ENCODE measurements around the gene STARD3NL. TPM values are rescaled to one million over a fixed set of nuclear protein-coding genes. Genes with fewer than 3 reads are reported as not detected.
A peak's percentile ranks its signal among the peaks of the same experiment; 100 is the strongest.

The STARD3NL gene
- total and polyA plus RNA-seq, 5 donors from 2014 or later = 13.1 to 33.8 (median 30.4) TPM

DNA sequence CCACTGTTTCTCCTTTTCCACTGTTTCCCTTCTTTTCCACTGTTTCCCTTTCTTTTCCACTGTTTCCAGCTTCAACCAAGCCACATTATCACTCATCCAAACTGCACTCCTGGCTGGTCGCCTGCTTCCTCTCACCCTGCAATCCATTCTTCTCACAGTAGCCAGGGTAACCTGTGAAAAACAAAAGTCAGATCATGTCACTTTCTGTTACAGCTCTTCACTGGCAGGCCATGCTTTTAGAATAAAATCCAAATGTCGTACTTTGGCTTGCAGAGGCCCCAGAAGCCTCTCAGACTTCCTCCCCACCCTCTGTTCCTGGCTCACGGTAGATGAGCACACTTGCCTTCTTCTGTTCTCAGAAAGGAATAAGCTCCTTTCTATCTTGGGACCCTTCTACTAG is 33.9 kb downstream of the STARD3NL start:
- no peak overlapping the region for H3K4me3 ChIP-seq (ENCODE audit: low read depth, low read length)
- peaks cover 6% of the 10 kb centered on the region for H3K4me1 ChIP-seq (ENCODE audit: control insufficient read depth, insufficient read depth, low read length, poor library complexity, severe bottlenecking)
- no peak overlapping the region for H3K27ac ChIP-seq (ENCODE audit: insufficient read depth, low read length, poor library complexity, severe bottlenecking)
- H3K27me3 Mint-ChIP-seq = no peaks in the 10 kb centered on the region
- no peak overlapping the region for H3K4me3 Mint-ChIP-seq
- H3K27me3 ChIP-seq (ENCODE audit: control insufficient read depth, insufficient read depth, low read length) = no peaks in the 10 kb centered on the region
- peak overlapping the region; percentile 18 to 78 (median 22) for H3K27ac Mint-ChIP-seq
- ATAC-seq (ENCODE audit: low read depth in 2 of 2) = no peak
- peaks cover 8 to 12% (median 11%) of the 10 kb centered on the region in 4 donors for H3K4me1 Mint-ChIP-seq
- no peaks in the 10 kb centered on the region for H3K9me3 ChIP-seq (ENCODE audit: control insufficient read depth in 2 of 2, low read length in 2 of 2)
- no peaks in the 10 kb centered on the region for H3K9me3 Mint-ChIP-seq
- H3K36me3 Mint-ChIP-seq = peaks cover 30% of the 10 kb centered on the region
- DNase-seq = no peak
- H3K36me3 ChIP-seq (ENCODE audit: control insufficient read depth, insufficient read depth, low read length) = peaks cover 18% of the 10 kb centered on the region

DNA sequence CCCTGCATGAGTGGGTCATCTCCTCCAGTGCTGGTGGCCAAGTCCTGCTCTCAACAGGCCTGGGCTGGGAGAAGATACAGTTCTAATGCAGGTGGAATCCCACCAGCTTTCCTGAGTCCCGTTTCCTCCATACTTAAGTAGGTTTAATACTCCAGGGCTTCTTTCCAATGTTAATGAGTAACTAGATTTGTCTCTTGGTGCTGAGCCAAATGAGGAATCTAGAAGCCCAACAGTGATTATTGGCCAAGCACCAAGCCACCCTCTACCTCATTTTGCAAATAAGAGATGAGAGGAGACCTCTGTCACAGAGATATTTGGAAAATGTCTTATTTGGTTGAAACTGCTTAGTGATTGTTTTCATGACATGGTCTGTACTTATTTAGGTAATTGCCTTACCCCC is 37.1 kb downstream of the STARD3NL start:
- H3K9me3 Mint-ChIP-seq = no peaks in the 10 kb centered on the region
- H3K27ac Mint-ChIP-seq = peak overlapping the region in 1 of 3 donors; percentile 11
- H3K4me1 Mint-ChIP-seq = peaks cover 8 to 14% (median 12%) of the 10 kb centered on the region in 4 donors

DNA sequence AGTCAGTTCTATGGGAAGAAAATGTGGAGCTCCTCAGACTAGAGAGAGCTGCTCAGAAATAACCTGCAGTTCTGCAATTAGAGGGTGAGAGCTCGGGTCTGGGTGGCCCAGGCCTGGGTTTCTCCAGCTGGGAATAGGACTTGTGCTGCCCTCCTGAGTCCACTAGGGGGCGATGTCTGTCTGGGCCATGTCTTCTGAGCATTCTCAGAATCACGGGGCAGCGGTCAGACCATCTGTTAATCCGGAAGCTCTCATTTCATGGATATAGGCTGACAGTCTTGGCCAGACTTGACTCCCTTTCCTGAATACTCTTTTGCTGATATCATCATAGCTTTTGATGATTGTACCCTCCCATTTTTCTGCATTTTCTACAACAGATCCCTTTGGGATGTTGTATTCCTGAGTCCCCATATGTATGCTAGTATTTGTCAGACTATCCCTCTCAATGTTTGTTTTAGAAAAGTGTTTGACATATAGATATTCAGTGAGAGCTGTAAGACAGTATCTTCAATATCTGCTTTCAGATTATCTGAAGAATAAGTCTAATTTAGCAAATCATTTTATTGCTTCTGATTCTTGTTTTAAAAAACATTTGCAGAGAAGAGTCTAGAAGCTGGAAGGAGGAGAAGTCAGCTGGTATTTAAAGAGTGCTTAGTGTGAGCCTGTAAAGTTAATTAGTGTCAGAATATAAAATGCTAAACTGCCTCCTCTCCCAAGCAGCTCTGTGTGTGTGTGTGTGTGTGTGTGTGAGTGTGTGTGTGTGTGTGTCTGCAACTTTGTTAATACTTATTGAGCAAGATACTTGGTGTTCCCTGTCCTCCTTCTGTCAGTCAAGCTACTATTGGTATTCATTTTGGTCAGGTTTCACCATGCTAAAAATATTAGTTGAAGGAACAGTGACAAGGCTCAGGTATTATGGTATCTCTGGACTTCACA is 38.0 kb downstream of the STARD3NL start:
- H3K27ac Mint-ChIP-seq = peak overlapping the region in 2 of 3 donors; percentile 11 to 77
- Histone ChIP-seq H3K4me1 (ENCODE audit: control insufficient read depth, insufficient read depth, low read length, poor library complexity, severe bottlenecking) (peaks cover 6% of the 10 kb centered on the region), H3K27me3 (ENCODE audit: control insufficient read depth, insufficient read depth, low read length) (no peaks in the 10 kb centered on the region), H3K4me3 (ENCODE audit: low read depth, low read length) (peak overlapping the region; percentile 28), H3K27ac (ENCODE audit: insufficient read depth, low read length, poor library complexity, severe bottlenecking) (no peak overlapping the region), H3K36me3 (ENCODE audit: control insufficient read depth, insufficient read depth, low read length) (peaks cover 24% of the 10 kb centered on the region), H3K9me3 (ENCODE audit: control insufficient read depth in 2 of 2, low read length in 2 of 2) (no peaks in the 10 kb centered on the region)
- ATAC-seq (ENCODE audit: low read depth in 2 of 2) (peak; percentile 88 to 89), DNase-seq (peak; percentile 59 to 83 (median 74))
- H3K27me3 Mint-ChIP-seq = no peaks in the 10 kb centered on the region
- peaks cover 8 to 19% (median 15%) of the 10 kb centered on the region in 4 donors for H3K4me1 Mint-ChIP-seq
- peaks cover 28% of the 10 kb centered on the region for H3K36me3 Mint-ChIP-seq
- H3K9me3 Mint-ChIP-seq = no peaks in the 10 kb centered on the region
- H3K4me3 Mint-ChIP-seq = no peak overlapping the region

More for the DNA sequence above, 37.1 kb downstream of the STARD3NL start:
- H3K4me3 ChIP-seq (ENCODE audit: low read depth, low read length) = no peak overlapping the region
- Mint-ChIP-seq H3K36me3 (peaks cover 29% of the 10 kb centered on the region), H3K4me3 (no peak overlapping the region), H3K27me3 (no peaks in the 10 kb centered on the region)
- no peak overlapping the region for H3K27ac ChIP-seq (ENCODE audit: insufficient read depth, low read length, poor library complexity, severe bottlenecking)
- no peaks in the 10 kb centered on the region for H3K27me3 ChIP-seq (ENCODE audit: control insufficient read depth, insufficient read depth, low read length)
- H3K4me1 ChIP-seq (ENCODE audit: control insufficient read depth, insufficient read depth, low read length, poor library complexity, severe bottlenecking) = peaks cover 6% of the 10 kb centered on the region
- ATAC-seq (ENCODE audit: low read depth in 2 of 2) (no peak), DNase-seq (no peak)
- H3K36me3 ChIP-seq (ENCODE audit: control insufficient read depth, insufficient read depth, low read length) = peaks cover 22% of the 10 kb centered on the region
- no peaks in the 10 kb centered on the region for H3K9me3 ChIP-seq (ENCODE audit: control insufficient read depth in 2 of 2, low read length in 2 of 2)

DNA sequence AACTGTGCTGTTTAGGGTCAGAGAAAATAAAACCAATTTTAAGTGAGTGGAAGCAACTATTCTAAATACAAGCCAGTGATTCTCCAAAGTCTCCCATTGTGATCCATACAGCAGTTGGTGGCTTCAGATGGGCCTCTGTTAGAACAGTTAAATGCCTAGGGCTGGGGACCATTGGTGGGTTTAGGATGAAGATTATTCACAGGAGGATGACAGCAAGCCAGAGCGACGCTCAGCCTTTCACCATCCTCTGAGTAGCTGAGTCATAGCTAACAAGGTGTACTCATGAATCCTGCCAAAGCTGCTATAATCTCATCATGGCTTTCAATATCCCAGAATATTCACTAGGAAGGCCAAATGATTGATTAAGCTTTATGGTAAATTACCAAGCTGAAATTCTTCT is 39.6 kb downstream of the STARD3NL start:
- Mint-ChIP-seq H3K9me3 (no peaks in the 10 kb centered on the region), H3K36me3 (peaks cover 17% of the 10 kb centered on the region), H3K27me3 (no peaks in the 10 kb centered on the region), H3K4me3 (no peak overlapping the region), H3K27ac (peak overlapping the region in 1 of 3 donors; percentile 7), H3K4me1 (peaks cover 12 to 22% (median 15%) of the 10 kb centered on the region in 4 donors)
- Histone ChIP-seq H3K27me3 (ENCODE audit: control insufficient read depth, insufficient read depth, low read length) (no peaks in the 10 kb centered on the region), H3K4me1 (ENCODE audit: control insufficient read depth, insufficient read depth, low read length, poor library complexity, severe bottlenecking) (peaks cover 9% of the 10 kb centered on the region), H3K27ac (ENCODE audit: insufficient read depth, low read length, poor library complexity, severe bottlenecking) (no peak overlapping the region), H3K36me3 (ENCODE audit: control insufficient read depth, insufficient read depth, low read length) (peaks cover 29% of the 10 kb centered on the region), H3K9me3 (ENCODE audit: control insufficient read depth in 2 of 2, low read length in 2 of 2) (no peaks in the 10 kb centered on the region), H3K4me3 (ENCODE audit: low read depth, low read length) (no peak overlapping the region)
- ATAC-seq (ENCODE audit: low read depth in 2 of 2) = no peak
- DNase-seq = no peak

DNA sequence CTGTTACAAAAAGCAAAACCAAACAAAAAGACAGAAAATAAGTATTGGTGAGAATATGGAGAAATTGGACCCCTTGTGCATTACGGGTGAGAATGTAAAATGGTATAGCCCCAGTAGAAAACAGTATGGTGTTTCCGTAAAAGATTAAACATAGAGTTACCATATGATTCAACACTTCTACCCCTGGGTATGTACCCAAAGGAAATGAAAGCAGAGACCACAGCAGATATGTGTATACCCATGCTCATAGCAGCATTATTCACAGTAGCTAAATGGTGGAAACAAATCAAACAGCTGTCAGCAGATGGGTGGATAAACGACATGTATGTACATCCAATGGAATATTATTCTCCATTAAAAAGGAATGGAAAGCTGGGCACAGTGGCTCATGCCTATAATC is 42.4 kb downstream of the STARD3NL start:
- Histone ChIP-seq H3K4me1 (ENCODE audit: control insufficient read depth, insufficient read depth, low read length, poor library complexity, severe bottlenecking) (peaks cover 9% of the 10 kb centered on the region), H3K27ac (ENCODE audit: insufficient read depth, low read length, poor library complexity, severe bottlenecking) (no peak overlapping the region), H3K36me3 (ENCODE audit: control insufficient read depth, insufficient read depth, low read length) (peaks cover 24% of the 10 kb centered on the region), H3K27me3 (ENCODE audit: control insufficient read depth, insufficient read depth, low read length) (no peaks in the 10 kb centered on the region), H3K9me3 (ENCODE audit: control insufficient read depth in 2 of 2, low read length in 2 of 2) (no peaks in the 10 kb centered on the region), H3K4me3 (ENCODE audit: low read depth, low read length) (no peak overlapping the region)
- Mint-ChIP-seq H3K27me3 (no peaks in the 10 kb centered on the region), H3K36me3 (peaks cover 24% of the 10 kb centered on the region), H3K4me1 (peaks cover 13 to 20% (median 15%) of the 10 kb centered on the region in 4 donors), H3K4me3 (no peak overlapping the region), H3K27ac (no peak overlapping the region), H3K9me3 (no peaks in the 10 kb centered on the region)
- DNase-seq (peak in 1 of 3 donors; percentile 4), ATAC-seq (ENCODE audit: low read depth in 2 of 2) (peak in 1 of 2 donors; percentile 35)

DNA sequence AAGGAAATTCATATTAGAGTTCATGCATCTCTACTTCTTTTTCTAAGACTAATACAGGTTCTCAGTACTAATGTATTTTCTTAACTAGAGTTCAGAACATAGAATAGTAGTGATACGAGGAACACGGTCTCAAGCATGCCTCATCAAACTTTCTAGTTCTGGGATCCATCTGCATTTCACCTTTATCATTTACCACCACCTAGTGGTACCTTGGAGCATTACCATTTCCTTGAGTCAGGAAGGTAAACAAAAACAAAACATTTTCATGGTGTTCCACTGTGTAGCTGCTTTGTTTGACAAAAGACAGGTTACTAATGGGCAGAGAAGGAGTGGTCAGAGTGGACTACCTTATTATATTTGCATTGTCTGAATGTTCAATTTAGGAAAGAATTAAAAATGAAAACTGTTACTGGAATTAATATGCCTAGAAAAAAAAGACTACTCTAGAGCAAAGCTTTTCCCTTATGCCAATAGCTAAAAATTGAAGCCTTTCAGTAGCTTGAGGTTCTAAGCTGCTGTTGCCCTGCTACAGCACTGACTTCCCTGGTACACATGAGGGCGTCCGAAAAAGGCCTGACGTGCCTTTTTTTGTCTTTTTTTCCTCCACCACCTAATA is 44.5 kb downstream of the STARD3NL start:
- peaks cover 26% of the 10 kb centered on the region for H3K36me3 ChIP-seq (ENCODE audit: control insufficient read depth, insufficient read depth, low read length)
- Mint-ChIP-seq H3K4me1 (peaks cover 6 to 18% (median 8%) of the 10 kb centered on the region in 4 donors), H3K9me3 (no peaks in the 10 kb centered on the region), H3K36me3 (peaks cover 23% of the 10 kb centered on the region), H3K27ac (peak overlapping the region in 1 of 3 donors; percentile 4), H3K4me3 (no peak overlapping the region), H3K27me3 (no peaks in the 10 kb centered on the region)
- peak; percentile 20 to 73 (median 55) for DNase-seq
- H3K27me3 ChIP-seq (ENCODE audit: control insufficient read depth, insufficient read depth, low read length) = no peaks in the 10 kb centered on the region
- ATAC-seq (ENCODE audit: low read depth in 2 of 2) = peak; percentile 79 to 80
- no peak overlapping the region for H3K4me3 ChIP-seq (ENCODE audit: low read depth, low read length)
- no peak overlapping the region for H3K27ac ChIP-seq (ENCODE audit: insufficient read depth, low read length, poor library complexity, severe bottlenecking)
- H3K4me1 ChIP-seq (ENCODE audit: control insufficient read depth, insufficient read depth, low read length, poor library complexity, severe bottlenecking) = peaks cover 3% of the 10 kb centered on the region
- H3K9me3 ChIP-seq (ENCODE audit: control insufficient read depth in 2 of 2, low read length in 2 of 2) = no peaks in the 10 kb centered on the region

DNA sequence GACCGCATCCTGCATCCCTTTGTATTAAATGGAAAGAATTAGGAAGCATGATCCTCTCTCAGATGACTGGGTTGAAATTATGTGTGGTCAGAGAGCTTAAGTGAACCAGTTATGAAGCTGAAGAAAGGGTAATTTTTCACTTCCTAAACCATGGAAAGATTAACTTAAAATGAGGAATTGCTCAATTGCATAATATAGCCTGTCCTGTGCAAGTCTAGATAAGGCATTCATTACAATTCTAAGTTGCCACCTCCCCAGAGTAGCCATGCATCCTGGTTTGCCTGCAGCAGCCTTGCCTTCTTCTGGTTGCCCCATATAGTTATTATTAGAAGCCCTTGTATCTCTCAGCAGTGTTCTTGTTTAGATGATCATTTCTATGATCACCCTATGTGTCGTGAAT is 45.3 kb downstream of the STARD3NL start:
- ATAC-seq (ENCODE audit: low read depth in 2 of 2) (no peak), DNase-seq (no peak)
- H3K27me3 ChIP-seq (ENCODE audit: control insufficient read depth, insufficient read depth, low read length) = no peaks in the 10 kb centered on the region
- no peaks in the 10 kb centered on the region for H3K27me3 Mint-ChIP-seq
- peaks cover 26% of the 10 kb centered on the region for H3K36me3 ChIP-seq (ENCODE audit: control insufficient read depth, insufficient read depth, low read length)
- H3K4me1 ChIP-seq (ENCODE audit: control insufficient read depth, insufficient read depth, low read length, poor library complexity, severe bottlenecking) = peaks cover 3% of the 10 kb centered on the region
- H3K27ac ChIP-seq (ENCODE audit: insufficient read depth, low read length, poor library complexity, severe bottlenecking) = no peak overlapping the region
- H3K9me3 Mint-ChIP-seq = no peaks in the 10 kb centered on the region
- no peaks in the 10 kb centered on the region for H3K9me3 ChIP-seq (ENCODE audit: control insufficient read depth in 2 of 2, low read length in 2 of 2)
- H3K4me3 Mint-ChIP-seq = no peak overlapping the region
- H3K4me1 Mint-ChIP-seq = peaks cover 6 to 18% (median 8%) of the 10 kb centered on the region in 4 donors
- peak overlapping the region in 1 of 3 donors; percentile 4 for H3K27ac Mint-ChIP-seq
- peaks cover 27% of the 10 kb centered on the region for H3K36me3 Mint-ChIP-seq
- H3K4me3 ChIP-seq (ENCODE audit: low read depth, low read length) = no peak overlapping the region
